Neural cell (in vitro differentiated cells): ENCODE results near the gene GAN. TPM values are rescaled to one million over a fixed set of nuclear protein-coding genes. Genes with fewer than 3 reads are reported as not detected.

Source experiments
- H2AFZ ChIP-seq: fragments of 200-600, 300-800 bp; sonication (generic), shearing (Covaris generic); 2 replicates; pipeline ENCODE4 v1.6.0; 2014; ENCODE audit warnings: low read depth, mild to moderate bottlenecking, antibody characterized with exemption, low read length, moderate library complexity
- H3F3A ChIP-seq: fragments of 200-600 bp; shearing (Covaris generic); 2 replicates; pipeline ENCODE4 v1.6.1; 2016; ENCODE audit warnings: mild to moderate bottlenecking, moderate library complexity, mixed read lengths, antibody characterized with exemption, low read length; ENCODE audit not compliant: insufficient read depth, poor library complexity, severe bottlenecking
- H3K27ac ChIP-seq: fragments of 200-600, 300-800 bp; sonication (generic), shearing (Covaris generic); 2 replicates; pipeline ENCODE4 v1.5.1; 2014; ENCODE audit warnings: mild to moderate bottlenecking, low read length, moderate library complexity
- H3K27me3 ChIP-seq: fragments of 300-800, 200-600 bp; sonication (generic), shearing (Covaris generic); 2 replicates; pipeline ENCODE4 v1.6.0; 2014; ENCODE audit warnings: mild to moderate bottlenecking, low read depth, low read length, moderate library complexity; ENCODE audit not compliant: insufficient read depth
- H3K36me3 ChIP-seq: fragments of 300-800, 200-600 bp; sonication (generic), shearing (Covaris generic); 2 replicates; pipeline ENCODE4 v1.5.1; 2014; ENCODE audit warnings: mild to moderate bottlenecking, antibody characterized with exemption, low read length, moderate library complexity; ENCODE audit not compliant: insufficient read depth
- H3K4me2 ChIP-seq: fragments of 300-800, 200-600 bp; sonication (generic), shearing (Covaris generic); 2 replicates; pipeline ENCODE4 v1.6.0; 2014; ENCODE audit warnings: mild to moderate bottlenecking, low read length
- H3K4me3 ChIP-seq: fragments of 300-800, 200-600 bp; sonication (generic), shearing (Covaris generic); 2 replicates; pipeline ENCODE4 v1.5.1; 2014; ENCODE audit warnings: mild to moderate bottlenecking, low read length, moderate library complexity
- H3K79me2 ChIP-seq: fragments of 200-600 bp; shearing (Covaris generic); replicated peaks from 2 replicates; pipeline ENCODE4 v1.6.0; 2014; ENCODE audit warnings: mild to moderate bottlenecking, low read length, moderate library complexity; ENCODE audit not compliant: insufficient read depth
- H3K9ac ChIP-seq: fragments of 300-800, 200-600 bp; sonication (generic), shearing (Covaris generic); 2 replicates; pipeline ENCODE4 v1.6.1; 2016; ENCODE audit warnings: mild to moderate bottlenecking, low read length, mixed read lengths
- H3K9me2 ChIP-seq: fragments of 200-600 bp; shearing (Covaris generic); 2 replicates; pipeline ENCODE4 v1.6.1; 2016; ENCODE audit warnings: mild to moderate bottlenecking, low read length, mixed read lengths; ENCODE audit not compliant: insufficient read depth
- H3K9me3 ChIP-seq: fragments of 200-600, 300-800 bp; sonication (generic), shearing (Covaris generic); 2 replicates; pipeline ENCODE4 v1.6.1; 2016; ENCODE audit warnings: mild to moderate bottlenecking, mixed run types, low read length, moderate library complexity, mixed read lengths
- H4K20me1 ChIP-seq: fragments of 200-600 bp; shearing (Covaris generic); 2 replicates; pipeline ENCODE4 v1.6.1; 2016; ENCODE audit warnings: mild to moderate bottlenecking, mixed run types; ENCODE audit not compliant: insufficient read depth
- EP300 ChIP-seq: fragments of 450-650 bp; conservative IDR thresholded peaks from 2 replicates; pipeline ENCODE4 v1.6.1; 2014; ENCODE audit warnings: antibody characterized with exemption, mild to moderate bottlenecking, moderate library complexity; ENCODE audit not compliant: poor library complexity, severe bottlenecking
- EZH2 ChIP-seq: fragments of 200-600, 300-800 bp; shearing (Covaris generic), sonication (generic); IDR thresholded peaks from 2 replicates; pipeline ENCODE4 v1.6.1; 2014; ENCODE audit warnings: antibody characterized with exemption, low read length, borderline replicate concordance, mild to moderate bottlenecking; ENCODE audit not compliant: insufficient read depth, poor library complexity, severe bottlenecking
- MXI1 ChIP-seq: fragments of 450-650 bp; conservative IDR thresholded peaks from 2 replicates; pipeline ENCODE4 v1.6.1; 2014; ENCODE audit warnings: antibody characterized with exemption, mild to moderate bottlenecking; ENCODE audit not compliant: poor library complexity, severe bottlenecking
- POLR2AphosphoS5 ChIP-seq: IDR thresholded peaks from 2 replicates; pipeline ENCODE4 v1.6.1; 2012
- RAD21 ChIP-seq: fragments of 450-650 bp; conservative IDR thresholded peaks from 2 replicates; pipeline ENCODE4 v1.6.1; 2014; ENCODE audit warnings: antibody characterized with exemption, mild to moderate bottlenecking, moderate library complexity
- SMC3 ChIP-seq: fragments of 450-650 bp; conservative IDR thresholded peaks from 2 replicates; pipeline ENCODE4 v1.6.1; 2014; ENCODE audit warnings: antibody characterized with exemption, mild to moderate bottlenecking, moderate library complexity; ENCODE audit not compliant: poor library complexity
- TAF1 ChIP-seq: IDR thresholded peaks from 2 replicates; pipeline ENCODE4 v1.6.1; 2012; ENCODE audit warnings: low read depth
- polyA plus RNA-seq: library from polyadenylated mRNA; depleted of rRNA; stranded (reverse); fragments of >200 nt; gene quantifications from 2 replicates; pipeline ENCODE4 v1.2.3, GENCODE V29; 2014
- TF ChIP-seq, protein P1 (sequence below): fragments of 450-650 bp; IDR thresholded peaks from 2 replicates; pipeline ENCODE4 v1.5.1; 2014; ENCODE audit warnings: antibody characterized with exemption, mild to moderate bottlenecking, moderate library complexity; ENCODE audit not compliant: poor library complexity, severe bottlenecking
- TF ChIP-seq, protein P2 (sequence below): IDR thresholded peaks from 2 replicates; pipeline ENCODE4 v1.6.1; 2012; ENCODE audit warnings: borderline replicate concordance

The GAN gene
- polyA plus RNA-seq, 1 donor from 2014 or later, result 9.1 TPM

DNA sequence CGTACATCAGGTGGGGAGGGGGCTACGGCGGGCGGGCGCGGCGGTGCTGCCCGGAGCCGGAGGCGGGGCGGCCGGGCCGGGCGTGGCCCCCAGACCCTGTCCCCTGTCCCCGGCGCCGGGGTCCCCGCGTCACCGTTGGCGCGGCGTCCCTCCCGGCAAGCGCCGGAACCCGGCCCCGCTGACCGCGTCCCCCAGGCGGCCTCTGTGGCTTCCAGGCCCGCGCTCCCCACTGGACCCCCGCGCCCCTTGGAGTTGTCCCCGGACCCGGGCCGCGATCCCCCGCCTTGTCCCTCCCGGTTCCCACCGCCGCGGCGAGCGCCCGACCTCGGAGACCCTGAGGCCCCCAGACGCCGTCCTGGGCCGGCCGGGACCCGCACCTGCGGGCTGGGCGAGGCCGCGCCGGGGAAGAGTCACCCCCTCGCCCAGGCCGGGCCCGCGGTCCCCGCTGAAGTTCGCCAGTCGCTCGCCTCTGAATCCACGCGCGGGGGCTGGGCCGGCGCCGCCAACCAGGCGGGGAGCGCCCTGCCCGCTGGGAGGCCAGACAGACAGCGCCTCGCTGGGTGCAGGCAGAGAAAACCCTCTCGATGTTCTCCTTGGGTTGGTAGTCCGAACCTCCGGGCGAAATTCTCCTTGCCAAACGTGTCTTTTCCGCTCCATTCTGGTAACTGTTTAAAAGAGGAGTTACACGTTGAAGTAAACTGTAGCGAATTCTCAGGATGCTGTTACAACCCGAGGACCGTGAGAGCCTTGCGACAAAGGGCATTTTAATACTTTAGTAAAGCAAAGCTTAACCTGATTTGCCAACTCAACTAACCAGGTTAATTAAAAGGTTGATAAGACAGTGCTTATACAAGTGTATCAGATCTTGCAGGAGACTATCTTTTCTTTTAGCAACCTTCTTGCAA lies 761 bp downstream of the GAN start:
- Histone ChIP-seq H3K9me3 (no peaks in the 10 kb centered on the region), H3F3A (peaks cover 4% of the 10 kb centered on the region), H3K36me3 (no peaks in the 10 kb centered on the region), H3K9ac (peak overlapping the region; percentile 75), H3K4me2 (peak overlapping the region; percentile 57), H3K27ac (no peak overlapping the region), H3K4me3 (peak overlapping the region; percentile 81), H3K9me2 (no peaks in the 10 kb centered on the region), H2AFZ (no peak overlapping the region), H3K27me3 (no peaks in the 10 kb centered on the region), H4K20me1 (no peaks in the 10 kb centered on the region), H3K79me2 (peaks cover 37% of the 10 kb centered on the region)
- TF ChIP-seq SMC3 (no peak), MXI1 (peak; percentile 0), RAD21 (no peak), EP300 (no peak)
- TF ChIP-seq, protein P1, sequence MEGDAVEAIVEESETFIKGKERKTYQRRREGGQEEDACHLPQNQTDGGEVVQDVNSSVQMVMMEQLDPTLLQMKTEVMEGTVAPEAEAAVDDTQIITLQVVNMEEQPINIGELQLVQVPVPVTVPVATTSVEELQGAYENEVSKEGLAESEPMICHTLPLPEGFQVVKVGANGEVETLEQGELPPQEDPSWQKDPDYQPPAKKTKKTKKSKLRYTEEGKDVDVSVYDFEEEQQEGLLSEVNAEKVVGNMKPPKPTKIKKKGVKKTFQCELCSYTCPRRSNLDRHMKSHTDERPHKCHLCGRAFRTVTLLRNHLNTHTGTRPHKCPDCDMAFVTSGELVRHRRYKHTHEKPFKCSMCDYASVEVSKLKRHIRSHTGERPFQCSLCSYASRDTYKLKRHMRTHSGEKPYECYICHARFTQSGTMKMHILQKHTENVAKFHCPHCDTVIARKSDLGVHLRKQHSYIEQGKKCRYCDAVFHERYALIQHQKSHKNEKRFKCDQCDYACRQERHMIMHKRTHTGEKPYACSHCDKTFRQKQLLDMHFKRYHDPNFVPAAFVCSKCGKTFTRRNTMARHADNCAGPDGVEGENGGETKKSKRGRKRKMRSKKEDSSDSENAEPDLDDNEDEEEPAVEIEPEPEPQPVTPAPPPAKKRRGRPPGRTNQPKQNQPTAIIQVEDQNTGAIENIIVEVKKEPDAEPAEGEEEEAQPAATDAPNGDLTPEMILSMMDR, result no peak

DNA sequence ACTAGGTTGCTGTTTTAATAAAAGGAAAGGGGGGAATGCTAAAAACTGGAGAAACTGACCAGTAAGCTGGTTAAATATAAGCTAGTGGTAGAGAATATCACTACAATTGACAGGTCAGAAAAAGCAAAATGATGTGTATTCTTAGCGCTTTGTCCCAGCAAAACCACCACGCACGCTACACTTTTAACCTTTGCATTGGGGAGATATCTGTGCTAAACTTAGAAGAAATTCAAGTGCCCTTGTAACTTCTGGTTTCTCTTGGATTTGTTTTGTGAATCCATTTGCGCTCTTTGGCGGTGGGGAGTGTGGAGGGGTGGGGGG lies 1.4 kb downstream of the GAN start:
- no peak overlapping the region for H2AFZ ChIP-seq

More for the DNA sequence above, 1.4 kb downstream of the GAN start:
- Histone ChIP-seq H3K36me3 (no peaks in the 10 kb centered on the region), H3K27me3 (no peaks in the 10 kb centered on the region), H3F3A (peaks cover 4% of the 10 kb centered on the region), H3K9me3 (no peaks in the 10 kb centered on the region), H3K27ac (no peak overlapping the region), H4K20me1 (no peaks in the 10 kb centered on the region), H3K9me2 (no peaks in the 10 kb centered on the region), H3K79me2 (peaks cover 39% of the 10 kb centered on the region), H3K9ac (peak overlapping the region; percentile 75), H3K4me2 (peak overlapping the region; percentile 57), H3K4me3 (peak overlapping the region; percentile 81)
- TF ChIP-seq, protein P2, sequence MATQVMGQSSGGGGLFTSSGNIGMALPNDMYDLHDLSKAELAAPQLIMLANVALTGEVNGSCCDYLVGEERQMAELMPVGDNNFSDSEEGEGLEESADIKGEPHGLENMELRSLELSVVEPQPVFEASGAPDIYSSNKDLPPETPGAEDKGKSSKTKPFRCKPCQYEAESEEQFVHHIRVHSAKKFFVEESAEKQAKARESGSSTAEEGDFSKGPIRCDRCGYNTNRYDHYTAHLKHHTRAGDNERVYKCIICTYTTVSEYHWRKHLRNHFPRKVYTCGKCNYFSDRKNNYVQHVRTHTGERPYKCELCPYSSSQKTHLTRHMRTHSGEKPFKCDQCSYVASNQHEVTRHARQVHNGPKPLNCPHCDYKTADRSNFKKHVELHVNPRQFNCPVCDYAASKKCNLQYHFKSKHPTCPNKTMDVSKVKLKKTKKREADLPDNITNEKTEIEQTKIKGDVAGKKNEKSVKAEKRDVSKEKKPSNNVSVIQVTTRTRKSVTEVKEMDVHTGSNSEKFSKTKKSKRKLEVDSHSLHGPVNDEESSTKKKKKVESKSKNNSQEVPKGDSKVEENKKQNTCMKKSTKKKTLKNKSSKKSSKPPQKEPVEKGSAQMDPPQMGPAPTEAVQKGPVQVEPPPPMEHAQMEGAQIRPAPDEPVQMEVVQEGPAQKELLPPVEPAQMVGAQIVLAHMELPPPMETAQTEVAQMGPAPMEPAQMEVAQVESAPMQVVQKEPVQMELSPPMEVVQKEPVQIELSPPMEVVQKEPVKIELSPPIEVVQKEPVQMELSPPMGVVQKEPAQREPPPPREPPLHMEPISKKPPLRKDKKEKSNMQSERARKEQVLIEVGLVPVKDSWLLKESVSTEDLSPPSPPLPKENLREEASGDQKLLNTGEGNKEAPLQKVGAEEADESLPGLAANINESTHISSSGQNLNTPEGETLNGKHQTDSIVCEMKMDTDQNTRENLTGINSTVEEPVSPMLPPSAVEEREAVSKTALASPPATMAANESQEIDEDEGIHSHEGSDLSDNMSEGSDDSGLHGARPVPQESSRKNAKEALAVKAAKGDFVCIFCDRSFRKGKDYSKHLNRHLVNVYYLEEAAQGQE, result no peak
- no peak for TF ChIP-seq MXI1
- no peak for TF ChIP-seq EP300
- TF ChIP-seq, protein P1, result no peak
- TF ChIP-seq EZH2, result no peak
- no peak for TF ChIP-seq TAF1
- no peak for TF ChIP-seq POLR2AphosphoS5
- no peak for TF ChIP-seq SMC3
- TF ChIP-seq RAD21, result no peak
